SKM-1 (cell line): Measurements from ENCODE around the gene SHB.
A peak's percentile ranks its signal among the peaks of the same experiment; 100 is the strongest.

Experiments used
- DNase-seq: peaks from one replicate; lab custom pipeline; 2025; ENCODE audit not compliant: unreplicated experiment; lab: John Stamatoyannopoulos, UW

SHB gene

DNA sequence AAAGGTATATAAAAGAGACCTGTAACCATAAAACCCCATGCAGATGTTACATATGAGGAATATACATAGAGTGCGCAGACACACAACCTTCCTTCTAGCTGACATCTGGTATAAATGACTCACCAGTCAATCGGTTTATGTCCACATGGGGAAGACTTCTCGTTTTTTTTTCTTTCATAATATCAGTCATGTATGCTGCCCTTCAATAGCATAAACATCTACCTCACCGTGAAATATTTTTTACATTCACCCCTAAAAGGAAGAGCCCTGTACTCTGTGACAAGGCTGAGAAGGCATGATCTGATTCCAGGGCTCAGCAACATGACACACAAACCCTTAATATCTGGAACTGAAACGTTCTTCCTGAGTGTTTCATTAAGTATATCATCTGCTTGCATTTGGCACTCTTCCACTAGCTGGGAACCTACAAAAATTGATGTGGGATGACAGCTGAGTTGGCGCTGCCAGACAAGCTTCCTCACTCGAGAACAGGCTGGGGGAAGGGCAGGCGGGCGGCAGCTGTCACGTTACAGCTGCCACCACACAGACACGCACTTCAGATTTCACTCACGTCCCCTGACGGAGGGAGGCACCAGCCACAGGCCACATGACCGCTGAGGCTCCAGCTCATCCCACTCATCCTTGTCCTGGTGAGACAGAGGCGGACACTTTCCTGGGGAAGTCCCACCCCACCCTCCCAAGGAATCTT is 74.2 kb downstream of the SHB start:
- peak; percentile 67 for DNase-seq

DNA sequence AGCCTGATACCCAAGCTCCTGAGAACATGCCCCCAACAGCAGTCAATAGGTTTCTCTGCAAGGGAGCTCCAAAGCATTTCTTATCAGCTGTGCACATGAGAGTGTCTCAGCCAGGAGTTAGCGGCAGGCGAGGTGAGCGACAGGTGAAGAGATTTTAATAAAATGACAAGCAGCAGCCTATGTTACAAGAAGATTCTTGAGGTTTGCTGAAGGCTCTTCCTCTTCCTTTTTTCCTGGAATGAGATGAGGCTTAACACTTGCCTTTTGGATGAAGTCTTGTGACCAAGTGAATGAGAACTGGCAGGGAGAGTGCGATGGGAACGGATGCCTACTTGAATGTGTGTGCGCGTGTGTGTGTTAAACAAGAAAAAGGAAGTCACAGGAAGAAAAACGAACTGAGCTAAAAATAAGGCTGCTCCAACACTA is 76.1 kb downstream of the SHB start:
- DNase-seq = peak; percentile 43

DNA sequence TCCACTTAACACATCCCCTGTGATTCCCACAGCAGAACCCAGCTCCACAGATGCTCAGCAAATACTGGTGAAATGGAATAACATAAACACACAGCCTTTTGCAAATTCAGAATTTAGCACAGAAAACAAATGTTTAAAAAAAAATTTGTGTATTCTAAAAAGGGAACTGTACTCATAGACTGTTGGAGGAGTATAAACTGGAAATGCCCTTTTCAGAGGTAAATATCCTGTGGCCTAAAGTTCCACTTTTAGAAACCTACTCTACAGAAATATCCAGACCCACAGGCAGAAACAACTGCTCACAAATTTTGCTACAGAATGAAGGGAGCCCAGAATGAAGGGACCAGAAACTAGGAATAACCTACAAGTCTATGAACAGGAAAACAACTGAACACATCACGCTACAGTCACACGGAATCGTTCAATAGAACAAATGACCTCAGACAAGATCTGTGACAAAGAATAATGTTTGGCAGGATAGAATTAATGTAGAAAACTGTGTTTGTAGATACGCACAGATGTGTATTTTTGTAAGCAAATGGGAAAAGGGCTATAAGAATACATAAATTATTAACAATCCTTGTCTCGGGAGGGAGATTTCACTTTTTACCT is 78.5 kb downstream of the SHB start:
- DNase-seq = no peak

DNA sequence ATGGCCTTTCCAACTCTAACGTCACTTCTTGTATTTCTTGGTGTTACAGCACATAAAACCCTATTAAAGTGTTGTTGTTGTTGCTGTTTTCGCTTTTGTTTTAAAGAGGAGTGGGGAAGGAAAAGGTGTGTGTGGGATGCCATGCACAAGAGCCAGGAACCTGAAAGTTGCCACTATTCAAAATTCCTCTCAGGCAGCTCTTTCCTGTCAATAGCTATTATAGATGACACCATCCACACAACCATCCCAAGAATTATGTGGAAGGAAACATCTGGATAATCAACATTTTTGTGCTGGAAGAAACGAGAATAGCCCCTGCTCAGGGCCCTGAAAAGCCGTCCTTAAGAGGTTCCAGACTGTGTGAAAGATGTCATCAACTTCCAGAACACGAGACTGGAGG is 79.3 kb downstream of the SHB start:
- DNase-seq = no peak

DNA sequence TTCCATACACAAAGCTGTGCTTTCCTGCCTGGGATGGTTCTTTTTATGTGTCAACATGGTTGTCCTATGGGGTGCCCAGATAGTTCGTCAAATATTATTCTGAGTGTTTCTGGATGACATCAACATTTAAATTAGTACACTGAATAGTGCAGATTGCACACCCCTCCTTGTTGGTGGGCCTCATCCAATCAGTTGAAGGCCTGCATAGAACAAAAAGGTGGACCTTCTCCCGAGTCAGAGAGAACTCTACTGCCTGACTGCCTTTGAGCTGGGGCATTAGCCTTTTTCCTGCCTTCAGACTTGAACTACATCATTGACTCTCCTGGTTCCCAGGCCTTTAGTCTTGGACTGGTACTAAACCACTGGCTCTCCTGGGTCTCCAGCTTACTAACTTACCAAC is 80.4 kb downstream of the SHB start:
- DNase-seq = no peak

DNA sequence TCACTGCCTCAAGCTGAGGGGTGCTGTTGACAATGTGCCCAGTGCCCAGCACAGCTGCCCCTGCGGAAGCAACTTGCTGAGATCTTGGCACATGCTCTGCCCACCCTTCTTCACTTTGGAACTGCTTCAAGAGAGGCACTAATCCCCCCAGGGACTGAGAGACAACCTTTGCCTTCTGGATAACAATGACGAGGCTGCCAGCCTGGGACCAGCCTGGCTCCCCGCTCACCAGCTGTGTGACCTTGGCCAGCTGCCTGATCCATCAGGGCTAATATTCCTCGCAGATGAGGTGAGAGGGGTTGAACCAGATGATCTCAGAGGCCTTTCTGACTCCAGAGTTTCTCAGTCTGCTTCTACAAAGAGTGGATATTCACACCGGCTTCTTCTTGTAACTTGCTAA is 81.0 kb downstream of the SHB start:
- DNase-seq = no peak

DNA sequence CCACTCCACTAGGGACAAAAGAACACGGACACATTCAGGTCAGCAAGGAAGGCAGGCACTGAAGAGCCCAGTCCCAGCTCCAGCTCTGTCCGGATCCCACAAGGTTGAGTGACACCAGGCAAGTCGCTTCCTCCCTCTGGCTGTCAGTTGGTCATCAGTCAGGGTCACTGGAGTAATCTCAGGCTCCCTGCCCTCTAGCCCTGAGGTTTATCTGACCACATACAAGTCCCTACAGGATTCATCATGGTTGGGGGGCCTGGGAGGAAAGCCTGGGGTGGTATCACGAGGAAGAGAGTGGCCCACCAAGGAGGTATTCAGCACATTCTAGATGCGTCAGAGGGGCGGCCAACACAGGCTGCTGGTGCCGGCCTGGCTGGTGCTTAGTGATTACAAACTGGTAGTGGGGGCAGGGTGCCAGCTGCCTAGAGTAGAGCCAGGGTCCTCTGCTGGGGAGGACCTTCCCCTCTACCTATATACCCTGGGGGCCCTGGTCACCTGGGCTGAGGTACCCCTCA is 81.5 kb downstream of the SHB start:
- no peak for DNase-seq

DNA sequence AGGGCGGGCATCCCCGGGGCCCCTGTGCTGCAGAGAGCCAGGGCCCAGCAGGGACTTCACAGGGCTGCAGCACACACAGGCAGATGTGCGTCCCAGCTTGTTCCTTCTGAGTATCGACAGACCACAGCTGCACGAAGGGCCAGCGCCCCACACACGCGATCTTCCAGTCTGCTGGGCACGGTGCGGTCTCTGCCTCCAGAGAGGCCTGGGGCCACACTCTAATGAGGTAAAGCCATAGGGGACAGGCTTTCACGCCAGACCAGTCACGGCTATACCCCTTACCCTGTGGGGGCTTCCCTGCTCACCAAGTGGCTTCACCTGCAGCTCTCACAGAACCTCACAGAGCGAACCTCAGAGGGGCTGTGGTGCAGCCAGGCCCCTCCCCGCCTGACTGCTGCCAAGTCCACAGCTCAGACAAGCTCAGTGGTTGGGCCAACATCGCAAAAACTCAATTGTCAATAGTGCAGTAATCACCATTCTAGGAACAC is 82.2 kb downstream of the SHB start:
- no peak for DNase-seq

DNA sequence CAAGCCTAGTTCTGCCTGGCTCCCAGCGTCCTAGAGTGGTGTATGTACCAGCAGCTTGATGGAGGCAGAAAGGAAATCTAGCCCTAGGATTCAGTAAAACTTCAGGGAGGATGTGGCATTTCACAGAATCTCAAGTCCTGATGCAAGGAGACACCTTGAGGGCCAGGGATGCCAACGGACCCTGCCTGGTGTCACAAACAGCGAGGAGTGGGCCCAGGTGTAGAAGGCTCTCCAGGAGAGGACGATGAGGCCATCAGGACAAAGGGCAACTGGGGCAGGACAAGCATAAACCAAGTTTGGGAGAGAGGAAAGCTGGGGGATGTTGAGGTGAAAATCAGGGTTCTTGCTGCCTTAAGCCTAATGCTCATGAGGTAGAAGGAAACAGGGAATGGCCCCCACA is 83.0 kb downstream of the SHB start:
- DNase-seq = no peak

DNA sequence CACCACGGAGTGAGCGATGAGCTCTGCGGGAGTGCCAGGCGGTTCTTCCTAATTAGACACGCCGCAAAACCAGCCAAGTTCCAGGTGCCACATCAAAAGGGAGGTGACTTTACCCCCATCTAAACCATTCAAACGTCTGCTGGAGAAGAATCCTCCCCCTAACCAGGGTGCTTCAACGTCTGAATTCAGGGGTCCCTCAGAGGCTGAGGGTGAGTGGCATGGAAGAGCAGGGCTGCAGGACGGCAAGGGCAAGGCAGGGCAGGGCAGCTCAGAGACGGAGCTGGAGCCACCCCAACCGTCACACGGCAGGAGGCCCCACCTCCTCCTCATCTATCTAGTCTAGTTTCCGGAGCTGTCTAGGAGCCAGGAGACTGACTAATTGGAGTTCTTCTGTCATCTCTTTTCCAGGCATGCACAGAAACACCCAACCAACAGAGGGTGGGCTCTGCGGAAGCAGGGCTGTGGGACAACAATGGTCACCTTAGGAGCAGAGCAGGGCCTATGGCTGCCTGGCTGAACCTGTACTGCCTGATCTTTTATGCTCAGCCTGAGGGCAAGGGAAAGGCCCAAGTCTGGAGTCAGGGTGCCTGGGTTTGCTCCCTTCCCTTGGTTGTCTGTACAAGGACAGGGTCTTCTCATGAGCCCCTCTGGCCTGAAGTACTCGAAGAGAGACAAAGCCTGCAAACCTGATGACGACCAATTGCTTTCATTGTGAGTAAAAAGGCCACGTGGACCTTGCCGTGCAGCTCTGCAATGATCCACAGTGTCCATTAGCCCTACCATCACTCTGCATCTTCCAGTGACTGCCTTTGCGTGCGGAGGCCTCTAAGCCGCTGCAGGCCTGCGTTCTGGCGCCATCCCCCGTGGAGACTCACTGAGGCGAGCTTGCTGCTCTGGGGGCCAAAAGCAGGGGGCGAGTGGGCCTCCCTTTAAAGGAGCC is 84.1 kb downstream of the SHB start:
- DNase-seq = no peak

DNA sequence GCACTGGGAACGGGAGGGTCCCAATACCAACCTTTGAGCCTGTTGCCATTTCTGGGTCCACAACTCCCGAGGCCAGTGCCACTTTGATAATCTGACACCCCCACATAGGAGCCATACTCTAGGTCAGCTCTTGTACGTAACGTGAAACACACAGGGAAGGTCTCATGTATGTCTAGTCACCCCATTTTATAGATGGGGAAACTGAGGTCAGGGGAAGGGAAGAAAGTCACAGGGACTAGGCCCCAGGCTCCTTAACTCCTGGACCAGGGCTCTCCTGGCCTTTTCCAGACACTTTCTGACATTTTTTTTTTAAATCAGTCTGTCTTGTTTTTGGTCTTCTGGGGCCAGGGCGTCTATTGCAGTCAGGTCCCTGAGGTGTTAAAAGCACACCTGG is 84.8 kb downstream of the SHB start:
- DNase-seq = no peak

DNA sequence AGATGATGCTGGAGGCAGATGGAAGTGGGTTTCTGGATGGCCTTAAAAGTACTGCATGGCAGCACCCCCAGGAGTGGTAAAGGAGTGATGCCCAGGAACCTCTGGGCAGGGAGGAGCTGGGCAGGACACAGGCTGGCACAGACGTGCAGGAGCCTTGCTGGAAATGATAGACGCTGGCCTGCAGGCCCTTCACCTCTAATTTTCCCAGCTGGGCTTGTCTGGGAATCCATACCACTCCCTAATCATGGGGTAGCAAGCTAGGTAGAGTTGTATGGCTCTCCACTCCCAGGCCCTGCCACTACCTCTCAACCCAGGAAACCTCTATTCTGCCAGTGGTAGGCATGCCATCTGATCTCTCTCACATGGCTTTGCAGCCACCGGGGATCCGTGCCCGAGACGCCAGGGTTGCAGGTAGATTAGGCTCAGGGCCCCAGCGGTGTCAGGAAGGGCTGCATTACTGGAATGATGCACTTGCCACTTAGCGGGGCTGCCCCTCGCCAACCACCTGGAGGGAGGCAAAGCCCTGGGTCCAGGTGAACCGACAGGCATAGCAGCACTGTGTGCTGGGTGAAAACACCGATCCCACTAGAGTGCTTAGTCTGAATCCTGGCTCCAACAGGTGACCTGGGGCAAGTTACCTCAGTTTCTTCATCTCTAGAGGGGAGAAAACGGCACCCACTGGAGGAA is 85.5 kb downstream of the SHB start:
- no peak for DNase-seq

DNA sequence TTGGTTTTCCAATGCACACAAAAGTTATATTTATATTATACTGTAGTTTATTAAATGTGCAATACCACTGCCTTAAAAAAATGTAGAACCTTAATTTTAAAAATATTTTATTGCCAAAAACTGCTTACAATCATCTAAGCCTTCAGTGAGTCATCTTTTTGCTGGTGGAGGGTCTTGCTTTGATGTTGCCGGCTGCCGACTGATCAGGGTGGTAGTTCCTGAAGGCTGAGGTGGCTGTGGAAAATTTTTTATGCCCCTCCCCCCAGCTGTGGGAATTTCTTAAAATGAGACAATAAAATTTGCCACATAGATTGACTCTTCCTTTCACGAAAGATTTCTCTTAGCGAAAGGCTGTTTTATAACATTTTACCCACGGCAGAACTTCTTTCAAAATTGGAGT is 89.2 kb downstream of the SHB start:
- no peak for DNase-seq

DNA sequence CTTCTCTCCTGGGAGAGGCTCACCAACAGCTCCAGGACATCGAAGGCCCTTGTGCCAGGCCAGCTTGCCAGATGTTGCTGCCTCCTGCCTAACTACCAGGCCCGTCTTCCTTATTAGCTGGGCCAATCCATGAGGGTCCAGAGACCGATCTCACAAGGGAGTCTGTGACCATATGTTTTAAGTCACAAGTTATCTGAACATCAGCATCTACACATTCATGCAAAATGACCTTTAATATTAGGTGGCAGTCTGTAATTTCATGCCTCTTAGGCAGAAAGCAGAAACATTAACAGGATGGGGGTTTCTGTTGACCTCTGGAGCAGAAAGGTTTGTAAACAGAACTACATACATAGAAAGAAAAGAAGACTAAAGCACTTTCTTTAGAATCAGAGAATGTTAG is 90.0 kb downstream of the SHB start:
- no peak for DNase-seq

DNA sequence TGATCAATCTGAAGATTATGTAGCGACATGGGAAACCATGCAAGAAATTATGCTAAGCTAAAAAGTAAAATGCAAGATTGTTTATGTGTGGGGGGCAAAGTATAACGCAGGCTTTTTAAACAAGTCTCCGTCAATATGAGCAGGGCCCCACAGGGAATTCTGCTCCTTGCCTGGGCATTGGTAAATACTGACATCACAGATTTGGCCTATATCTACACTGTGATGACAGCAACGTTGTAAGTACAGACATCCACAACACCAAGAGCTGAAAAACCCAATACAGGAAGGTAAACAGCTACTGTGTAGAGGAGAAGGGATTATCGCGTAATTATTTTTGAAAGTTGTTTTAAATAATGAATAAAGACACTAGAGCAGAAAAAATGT is 90.6 kb downstream of the SHB start:
- no peak for DNase-seq

DNA sequence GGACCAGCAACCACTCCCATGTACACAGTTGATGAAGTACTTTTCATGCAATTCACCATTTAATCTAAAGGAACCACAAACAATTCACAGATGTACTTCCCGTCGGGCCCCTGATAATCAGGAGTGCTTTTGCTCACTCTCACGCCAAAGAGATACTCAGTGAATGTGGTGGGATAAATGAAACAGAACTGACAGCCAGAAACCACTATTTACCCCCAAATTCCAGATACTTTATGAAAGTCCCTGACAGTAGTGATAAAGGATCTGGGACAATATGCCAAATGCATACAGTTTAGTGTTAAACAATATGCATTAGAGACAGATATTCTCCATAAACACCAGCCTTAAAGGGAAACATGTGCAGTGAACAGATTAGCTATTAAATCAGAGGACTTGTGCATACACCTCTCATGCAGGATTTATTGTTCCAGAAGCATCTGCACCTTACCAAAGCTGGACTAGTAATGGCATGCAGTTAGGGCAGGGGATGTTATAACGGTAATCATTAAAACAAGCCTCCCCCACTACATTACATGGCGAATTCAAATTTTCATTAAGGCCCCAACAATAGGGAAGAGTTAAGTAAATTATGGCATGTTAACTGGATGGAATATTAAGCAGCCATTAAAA is 91.1 kb downstream of the SHB start:
- DNase-seq = no peak

DNA sequence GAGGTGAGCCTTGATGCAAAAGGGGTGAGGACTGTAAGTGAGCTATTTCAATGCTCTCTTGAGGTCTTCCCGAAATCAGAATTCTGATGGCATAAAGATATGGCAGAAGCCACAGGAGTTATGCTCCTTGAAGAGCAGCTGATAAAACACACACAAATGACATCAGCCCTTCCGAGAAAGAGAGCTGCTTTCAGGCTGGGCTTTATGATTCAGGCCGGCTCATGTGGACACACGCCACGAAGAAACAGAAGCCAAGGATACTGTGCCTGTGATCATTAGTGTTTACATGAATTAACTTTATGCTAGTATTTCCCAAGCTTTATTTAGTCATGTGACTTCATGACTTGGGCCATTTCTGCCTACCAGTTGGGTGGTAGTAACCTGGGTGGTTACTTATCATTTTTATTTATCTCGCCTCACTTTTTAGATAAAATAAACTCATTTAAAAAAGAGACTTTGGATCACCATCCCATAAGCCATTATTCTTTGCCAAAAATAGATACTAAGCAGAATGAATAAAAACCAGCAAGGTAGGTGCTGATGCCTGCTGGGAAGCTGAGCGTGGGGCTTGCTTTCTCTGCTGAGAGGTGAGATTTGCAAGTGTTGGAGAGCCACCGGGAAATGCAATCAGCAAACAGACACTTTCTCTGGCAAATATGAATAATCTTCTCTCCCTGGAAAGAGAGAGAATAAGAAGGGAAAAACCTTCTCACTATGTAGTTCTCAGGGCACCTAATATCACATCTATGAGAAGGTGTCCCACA is 92.1 kb downstream of the SHB start:
- DNase-seq = no peak

DNA sequence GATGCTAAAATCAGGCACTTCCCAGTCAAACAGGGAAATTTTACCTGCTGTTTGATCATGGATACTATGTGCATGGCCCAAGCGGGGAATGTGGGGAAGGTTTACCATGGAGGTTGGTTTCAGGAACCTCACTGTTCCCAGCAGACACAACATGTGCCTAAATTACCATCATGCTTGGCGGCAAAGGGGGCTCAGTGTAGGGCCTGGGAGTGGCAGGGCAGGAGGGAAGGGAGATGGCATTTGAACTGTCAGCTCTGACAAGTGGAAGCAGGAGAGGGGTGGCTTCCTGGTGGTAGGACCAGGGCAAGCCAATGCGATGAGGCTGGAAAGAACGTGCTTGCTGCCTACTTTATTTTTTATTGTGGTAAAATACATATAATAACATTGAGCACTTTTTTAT is 93.4 kb downstream of the SHB start:
- DNase-seq = no peak

DNA sequence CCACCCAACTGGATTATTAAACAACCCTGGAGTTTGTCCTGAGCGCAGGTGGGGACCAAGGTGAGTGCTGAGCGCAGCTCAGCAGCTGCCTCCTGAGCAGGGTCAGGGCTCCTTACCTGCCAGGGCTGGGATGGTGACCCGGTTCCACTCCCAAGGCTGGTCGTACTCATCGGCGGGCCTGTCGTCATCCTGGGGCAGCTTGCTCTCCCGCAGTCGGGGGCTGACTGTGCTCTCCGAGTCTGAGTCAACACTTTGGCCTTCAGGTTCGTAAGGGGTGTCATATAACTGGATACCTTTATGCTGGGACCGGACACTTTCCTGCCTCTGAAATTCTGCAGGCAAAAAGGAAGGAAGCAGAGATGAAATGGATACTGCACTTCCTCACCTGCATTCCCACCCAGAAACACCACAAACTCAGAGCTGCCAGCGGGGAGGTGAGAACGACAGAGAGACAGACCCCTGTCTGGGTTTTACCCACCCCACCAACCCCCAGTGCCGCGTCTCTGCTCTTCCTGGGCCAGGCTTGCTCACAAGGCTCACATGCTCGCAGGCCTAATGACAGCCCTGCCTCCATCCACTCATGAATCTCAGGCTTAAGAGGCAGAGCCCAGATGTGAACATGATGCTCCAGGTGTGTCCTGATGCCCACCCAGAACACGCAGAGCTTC is 94.4 kb downstream of the SHB start:
- no peak for DNase-seq
